ENCODE measurements around the gene EN2. TPM values are rescaled to one million over a fixed set of nuclear protein-coding genes. Genes with fewer than 3 reads are reported as not detected.

EN2 gene
- total RNA-seq, 2 experiments from 2014 or later: not detected

- no peak overlapping the region for H2AFZ ChIP-seq (ENCODE audit: low read length)
- intact Hi-C loops (cut with micrococcal nuclease; ENCODE audit: unreplicated experiment): no loop called here
- ChIA-PET CTCF (ENCODE audit: unreplicated experiment) (no interaction called here), POLR2A (no interaction called here)
- BruUV-seq (replicated peaks): no TSS peak
- TF ChIP-seq CTCF (conservative IDR thresholded peaks at IDR 0.05; ENCODE audit: low read length): no peak
- TF ChIP-seq EZH2phosphoT487 (IDR thresholded peaks at IDR 0.05; ENCODE audit: borderline replicate concordance, low read depth, low read length): no peak
- no peaks in the 10 kb centered on the region for H3K9me3 ChIP-seq (ENCODE audit: low read length)
- H3K36me3 ChIP-seq (ENCODE audit: insufficient read depth, low read length): no peaks in the 10 kb centered on the region
- no peak overlapping the region for H3K4me3 ChIP-seq (ENCODE audit: low read depth, low read length, poor library complexity, severe bottlenecking)
- H3K4me2 ChIP-seq (ENCODE audit: low read length): no peak overlapping the region
- no peak overlapping the region for H3K27ac ChIP-seq (ENCODE audit: low read depth, low read length, poor library complexity, severe bottlenecking)
- no peaks in the 10 kb centered on the region for H3K79me2 ChIP-seq (ENCODE audit: insufficient read depth, low read depth, low read length)
- no peaks in the 10 kb centered on the region for H3K4me1 ChIP-seq (ENCODE audit: insufficient read depth, low read length, poor library complexity, severe bottlenecking)
- no peaks in the 10 kb centered on the region for H4K20me1 ChIP-seq (ENCODE audit: insufficient read depth, low read length)
- H3K9me2 ChIP-seq (ENCODE audit: insufficient read depth, low read length): no peaks in the 10 kb centered on the region
- no peak for DNase-seq (ENCODE audit: low spot score)
These were observed 33.9 kb downstream of the EN2 start for GRCh38 chr7:155491812-155492211.

- DNase-seq (ENCODE audit: low spot score): no peak
- CTCF ChIA-PET (ENCODE audit: unreplicated experiment): no interaction called here
- Histone ChIP-seq H3K9me2 (ENCODE audit: insufficient read depth, low read length) (no peaks in the 10 kb centered on the region), H3K4me2 (ENCODE audit: low read length) (no peak overlapping the region), H3K36me3 (ENCODE audit: insufficient read depth, low read length) (no peaks in the 10 kb centered on the region), H3K27ac (ENCODE audit: low read depth, low read length, poor library complexity, severe bottlenecking) (no peak overlapping the region), H3K4me3 (ENCODE audit: low read depth, low read length, poor library complexity, severe bottlenecking) (no peak overlapping the region), H2AFZ (ENCODE audit: low read length) (no peak overlapping the region), H3K4me1 (ENCODE audit: insufficient read depth, low read length, poor library complexity, severe bottlenecking) (no peaks in the 10 kb centered on the region), H3K9me3 (ENCODE audit: low read length) (no peaks in the 10 kb centered on the region), H4K20me1 (ENCODE audit: insufficient read depth, low read length) (no peaks in the 10 kb centered on the region), H3K79me2 (ENCODE audit: insufficient read depth, low read depth, low read length) (no peaks in the 10 kb centered on the region)
- TF ChIP-seq EZH2phosphoT487 (IDR thresholded peaks at IDR 0.05; ENCODE audit: borderline replicate concordance, low read depth, low read length) (no peak), CTCF (conservative IDR thresholded peaks at IDR 0.05; ENCODE audit: low read length) (no peak)
- BruUV-seq (replicated peaks): no TSS peak
- intact Hi-C loops (cut with micrococcal nuclease; ENCODE audit: unreplicated experiment): no loop called here
- POLR2A ChIA-PET: interaction anchor here (1.0 kb wide), 1 partner anchor 12 kb away, joined by 5 read pairs; no protein-coding TSS in a partner anchor
These were observed 36.0 kb downstream of the EN2 start for GRCh38 chr7:155493744-155494538.

- no peak overlapping the region for H3K4me2 ChIP-seq (ENCODE audit: low read length)
- no peak overlapping the region for H3K4me3 ChIP-seq (ENCODE audit: low read depth, low read length, poor library complexity, severe bottlenecking)
- DNase-seq (ENCODE audit: low spot score): no peak
- no peak for TF ChIP-seq CTCF (conservative IDR thresholded peaks at IDR 0.05; ENCODE audit: low read length)
- no peak for TF ChIP-seq EZH2phosphoT487 (IDR thresholded peaks at IDR 0.05; ENCODE audit: borderline replicate concordance, low read depth, low read length)
- H3K9me2 ChIP-seq (ENCODE audit: insufficient read depth, low read length): no peaks in the 10 kb centered on the region
- no peaks in the 10 kb centered on the region for H3K4me1 ChIP-seq (ENCODE audit: insufficient read depth, low read length, poor library complexity, severe bottlenecking)
- no peaks in the 10 kb centered on the region for H4K20me1 ChIP-seq (ENCODE audit: insufficient read depth, low read length)
- H2AFZ ChIP-seq (ENCODE audit: low read length): no peak overlapping the region
- intact Hi-C loops (cut with micrococcal nuclease; ENCODE audit: unreplicated experiment): no loop called here
- H3K9me3 ChIP-seq (ENCODE audit: low read length): no peaks in the 10 kb centered on the region
- no peak overlapping the region for H3K27ac ChIP-seq (ENCODE audit: low read depth, low read length, poor library complexity, severe bottlenecking)
- ChIA-PET POLR2A (no interaction called here), CTCF (ENCODE audit: unreplicated experiment) (no interaction called here)
- H3K36me3 ChIP-seq (ENCODE audit: insufficient read depth, low read length): no peaks in the 10 kb centered on the region
- H3K79me2 ChIP-seq (ENCODE audit: insufficient read depth, low read depth, low read length): no peaks in the 10 kb centered on the region
- BruUV-seq (replicated peaks): no TSS peak
These were observed 36.6 kb downstream of the EN2 start for GRCh38 chr7:155494551-155494950.

Measured in OCI-LY7 (cell line).